WTC11 (cell line): ENCODE results near the gene DPH1. TPM values are rescaled to one million over a fixed set of nuclear protein-coding genes. Genes with fewer than 3 reads are reported as not detected.

Experiments
- ATAC-seq: fragments of 200-7000 bp; cut with Tn5 transposase; 2 replicates; pipeline ENCODE4 v1.10.0; 2021; ENCODE audit warnings: mild to moderate bottlenecking, moderate library complexity
- CTCF ChIA-PET: fragments of 300-600 bp; sonication (Branson Sonifier 250); formaldehyde crosslinking; loops from one replicate; lab custom pipeline; 2021; ENCODE audit warnings: antibody characterized with exemption; lab: Charles Lee
- POLR2A ChIA-PET: fragments of 350-600 bp; sonication (Branson Sonifier 250); formaldehyde crosslinking; loops from one replicate; lab custom pipeline; 2021; ENCODE audit warnings: antibody characterized with exemption; lab: Charles Lee
- DNase-seq: peaks from one replicate; pipeline ENCODE4 v3.0.0; 2021; ENCODE audit warnings: low spot score
- H3K27ac Mint-ChIP-seq: 2 replicates; pipeline ENCODE4 v1.8.0; 2021; ENCODE audit warnings: mixed read lengths
- H3K27me3 Mint-ChIP-seq: 2 replicates; pipeline ENCODE4 v1.8.0; 2021; ENCODE audit warnings: low read depth, mild to moderate bottlenecking, moderate library complexity, mixed read lengths
- H3K36me3 Mint-ChIP-seq: 2 replicates; pipeline ENCODE4 v1.8.0; 2021; ENCODE audit warnings: mixed read lengths
- H3K4me1 Mint-ChIP-seq: 2 replicates; pipeline ENCODE4 v1.8.0; 2022; ENCODE audit warnings: mixed read lengths
- H3K4me3 Mint-ChIP-seq: 2 replicates; pipeline ENCODE4 v1.8.0; 2021; ENCODE audit warnings: mild to moderate bottlenecking, moderate library complexity, mixed read lengths
- H3K9me3 Mint-ChIP-seq: 2 replicates; pipeline ENCODE4 v1.8.0; 2021; ENCODE audit warnings: mixed read lengths
- ATF1 ChIP-seq: sonication (generic); formaldehyde crosslinking; IDR thresholded peaks from 2 replicates; pipeline ENCODE4 v1.8.1; 2023; ENCODE audit warnings: mild to moderate bottlenecking, moderate library complexity, missing genetic modification reagents
- EMX1 ChIP-seq: fragments of 250-450 bp; sonication (Bioruptor Pico); IDR thresholded peaks from 2 replicates; pipeline ENCODE4 v1.8.0; 2021; ENCODE audit warnings: mild to moderate bottlenecking
- ETV6 ChIP-seq: sonication (generic); formaldehyde crosslinking; IDR thresholded peaks from 2 replicates; pipeline ENCODE4 v1.8.1; 2022; ENCODE audit warnings: mild to moderate bottlenecking, missing genetic modification reagents
- FOXP1 ChIP-seq: sonication (generic); formaldehyde crosslinking; IDR thresholded peaks from 2 replicates; pipeline ENCODE4 v1.8.0; 2022; ENCODE audit warnings: missing genetic modification reagents, mild to moderate bottlenecking, moderate library complexity, borderline replicate concordance
- GABPB1 ChIP-seq: sonication (generic); formaldehyde crosslinking; IDR thresholded peaks from 2 replicates; pipeline ENCODE4 v1.8.1; 2023; ENCODE audit warnings: mild to moderate bottlenecking, missing genetic modification reagents
- KAT7 ChIP-seq: sonication (generic); formaldehyde crosslinking; IDR thresholded peaks from 2 replicates; pipeline ENCODE4 v1.8.1; 2023; ENCODE audit warnings: missing genetic modification reagents, mild to moderate bottlenecking, borderline replicate concordance
- MXD4 ChIP-seq: fragments of 250-450 bp; sonication (Bioruptor Pico); IDR thresholded peaks from 2 replicates; pipeline ENCODE4 v1.8.0; 2021; ENCODE audit warnings: mild to moderate bottlenecking, moderate library complexity, borderline replicate concordance
- PRRX2 ChIP-seq: fragments of 250-450 bp; sonication (Bioruptor Pico); IDR thresholded peaks from 2 replicates; pipeline ENCODE4 v1.8.0; 2021; ENCODE audit warnings: mild to moderate bottlenecking
- RELA ChIP-seq: sonication (generic); formaldehyde crosslinking; IDR thresholded peaks from 2 replicates; pipeline ENCODE4 v1.8.1; 2022; ENCODE audit warnings: missing genetic modification reagents, mild to moderate bottlenecking, borderline replicate concordance
- TEAD4 ChIP-seq: sonication (generic); formaldehyde crosslinking; IDR thresholded peaks from 2 replicates; pipeline ENCODE4 v1.8.0; 2022; ENCODE audit warnings: mild to moderate bottlenecking, missing genetic modification reagents
- ZNF121 ChIP-seq: sonication (generic); formaldehyde crosslinking; IDR thresholded peaks from 2 replicates; pipeline ENCODE4 v1.8.0; 2023; ENCODE audit warnings: missing genetic modification reagents
- ZNF232 ChIP-seq: sonication (generic); formaldehyde crosslinking; IDR thresholded peaks from 2 replicates; pipeline ENCODE4 v1.8.0; 2022; ENCODE audit warnings: mild to moderate bottlenecking, missing genetic modification reagents
- ZNF317 ChIP-seq: sonication (generic); formaldehyde crosslinking; IDR thresholded peaks from 2 replicates; pipeline ENCODE4 v1.8.1; 2023; ENCODE audit warnings: low read depth, mild to moderate bottlenecking, moderate library complexity, missing genetic modification reagents, borderline replicate concordance
- ZNF416 ChIP-seq: fragments of 250-450 bp; sonication (Bioruptor Pico); IDR thresholded peaks from 2 replicates; pipeline ENCODE4 v1.9.0; 2021; ENCODE audit warnings: mild to moderate bottlenecking, inconsistent platforms
- ZNF512 ChIP-seq: sonication (generic); formaldehyde crosslinking; IDR thresholded peaks from 2 replicates; pipeline ENCODE4 v1.8.1; 2022; ENCODE audit warnings: missing genetic modification reagents, borderline replicate concordance
- total RNA-seq: library from RNA; stranded (reverse); gene quantifications from 3 replicates; pipeline ENCODE4 v1.2.3, GENCODE V29; 2021
- TF ChIP-seq, protein P1 (sequence below): sonication (generic); formaldehyde crosslinking; IDR thresholded peaks from 2 replicates; pipeline ENCODE4 v1.8.1; 2023; ENCODE audit warnings: mild to moderate bottlenecking, missing genetic modification reagents
- TF ChIP-seq, protein P2 (sequence below): fragments of 250-450 bp; sonication (Bioruptor Pico); conservative IDR thresholded peaks from 2 replicates; pipeline ENCODE4 v1.9.0; 2021; ENCODE audit warnings: mild to moderate bottlenecking
- TF ChIP-seq, protein P3 (sequence below): fragments of 250-450 bp; sonication (Bioruptor Pico); IDR thresholded peaks from 2 replicates; pipeline ENCODE4 v1.9.0; 2021; ENCODE audit warnings: moderate library complexity, mild to moderate bottlenecking, inconsistent platforms, borderline replicate concordance

Gene DPH1
- total RNA-seq, 1 experiment from 2014 or later = 43.2 TPM

DNA sequence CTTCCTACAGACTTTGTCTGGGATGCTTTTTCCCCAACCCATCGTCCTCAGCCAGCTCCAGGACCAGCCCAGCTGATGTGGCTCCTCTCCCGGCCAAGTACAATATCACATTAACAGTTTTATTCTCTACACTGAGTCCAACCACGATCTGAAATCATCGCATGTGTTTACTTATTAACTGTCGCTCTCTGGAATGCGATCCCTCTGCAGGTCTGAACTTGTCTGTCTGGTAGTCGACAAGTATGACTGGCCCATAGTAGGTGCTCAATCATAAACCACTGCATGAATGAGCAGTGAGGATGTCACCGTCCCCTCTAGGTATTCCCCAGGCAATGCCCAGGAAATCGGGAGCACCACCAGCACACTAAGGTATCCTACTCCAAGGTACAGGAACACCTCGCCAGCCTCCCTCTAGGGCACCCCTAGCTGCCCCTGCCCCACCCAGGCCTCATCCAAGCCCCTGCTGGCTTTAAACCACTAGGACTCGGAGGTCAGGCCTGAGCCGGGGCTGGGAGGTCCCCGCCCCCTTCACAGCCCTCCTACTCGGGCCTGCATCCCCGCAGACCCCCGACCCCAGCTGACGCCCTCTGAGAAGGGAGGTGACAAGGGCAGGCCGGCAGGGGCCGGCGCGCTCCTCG lies 32.5 kb upstream of the DPH1 start:
- TF ChIP-seq ZNF317 (CRISPR knock-in tag) (no peak), KAT7 (no peak), ZNF416 (CRISPR knock-in tag) (no peak), TEAD4 (CRISPR knock-in tag) (no peak), ZNF232 (CRISPR knock-in tag) (no peak), ETV6 (no peak), MXD4 (no peak), ZNF121 (CRISPR knock-in tag) (no peak), GABPB1 (CRISPR knock-in tag) (no peak)
- TF ChIP-seq, protein P1, sequence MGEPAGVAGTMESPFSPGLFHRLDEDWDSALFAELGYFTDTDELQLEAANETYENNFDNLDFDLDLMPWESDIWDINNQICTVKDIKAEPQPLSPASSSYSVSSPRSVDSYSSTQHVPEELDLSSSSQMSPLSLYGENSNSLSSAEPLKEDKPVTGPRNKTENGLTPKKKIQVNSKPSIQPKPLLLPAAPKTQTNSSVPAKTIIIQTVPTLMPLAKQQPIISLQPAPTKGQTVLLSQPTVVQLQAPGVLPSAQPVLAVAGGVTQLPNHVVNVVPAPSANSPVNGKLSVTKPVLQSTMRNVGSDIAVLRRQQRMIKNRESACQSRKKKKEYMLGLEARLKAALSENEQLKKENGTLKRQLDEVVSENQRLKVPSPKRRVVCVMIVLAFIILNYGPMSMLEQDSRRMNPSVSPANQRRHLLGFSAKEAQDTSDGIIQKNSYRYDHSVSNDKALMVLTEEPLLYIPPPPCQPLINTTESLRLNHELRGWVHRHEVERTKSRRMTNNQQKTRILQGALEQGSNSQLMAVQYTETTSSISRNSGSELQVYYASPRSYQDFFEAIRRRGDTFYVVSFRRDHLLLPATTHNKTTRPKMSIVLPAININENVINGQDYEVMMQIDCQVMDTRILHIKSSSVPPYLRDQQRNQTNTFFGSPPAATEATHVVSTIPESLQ (CRISPR knock-in tag) = no peak
- TF ChIP-seq, protein P2, sequence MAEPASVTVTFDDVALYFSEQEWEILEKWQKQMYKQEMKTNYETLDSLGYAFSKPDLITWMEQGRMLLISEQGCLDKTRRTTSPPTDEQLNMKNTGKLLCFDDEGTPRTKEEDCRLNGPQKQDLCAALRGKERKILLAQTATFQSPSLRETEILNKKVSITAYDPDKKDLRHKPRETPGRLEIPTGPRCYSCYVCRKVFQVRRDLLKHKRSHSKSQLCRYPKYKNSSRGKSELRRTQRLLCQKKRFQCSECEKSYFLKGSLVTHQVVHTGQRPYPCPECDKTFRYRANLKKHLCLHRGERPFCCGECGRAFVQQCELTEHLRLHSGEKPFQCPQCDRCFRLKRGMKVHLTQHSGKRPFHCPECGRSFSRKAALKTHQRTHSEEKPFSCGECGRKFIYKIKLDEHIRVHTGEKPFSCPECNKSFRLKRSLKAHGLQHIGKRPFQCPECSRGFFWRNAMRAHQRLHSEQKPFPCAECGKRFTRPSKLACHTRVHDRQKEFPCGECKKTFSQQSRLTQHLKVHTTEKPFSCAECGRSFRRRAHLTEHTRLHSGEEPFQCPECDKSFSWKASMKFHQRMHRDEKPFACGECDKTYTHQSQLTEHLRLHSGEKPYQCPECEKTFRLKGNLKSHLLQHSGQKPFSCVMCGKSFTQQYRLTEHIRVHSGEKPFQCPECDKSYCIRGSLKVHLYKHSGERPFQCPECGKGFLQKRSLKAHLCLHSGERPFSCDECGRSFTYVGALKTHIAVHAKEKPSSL (CRISPR knock-in tag) = no peak
- peaks cover 30% of the 10 kb centered on the region for H3K27me3 Mint-ChIP-seq
- DNase-seq (peak; percentile 40), ATAC-seq (peak; percentile 57)
- H3K4me1 Mint-ChIP-seq = peaks cover 31% of the 10 kb centered on the region
- peak overlapping the region; percentile 38 for H3K4me3 Mint-ChIP-seq
- no peak overlapping the region for H3K27ac Mint-ChIP-seq
- CTCF ChIA-PET = interaction anchor here (0.6 to 2.2 kb wide), 6 partner anchors 14 to 85 kb away, joined by 3 to 5 read pairs (median 3); no protein-coding TSS in a partner anchor
- H3K9me3 Mint-ChIP-seq = no peaks in the 10 kb centered on the region
- POLR2A ChIA-PET = no interaction called here
- H3K36me3 Mint-ChIP-seq = no peaks in the 10 kb centered on the region

GRCh38 chr17:1997927-1998742 lies 31.8 kb upstream of the DPH1 start:
- H3K9me3 Mint-ChIP-seq = no peaks in the 10 kb centered on the region
- peak; percentile 26 for ATAC-seq
- ChIA-PET CTCF (interaction anchor here (0.6 to 2.8 kb wide), 10 partner anchors 13 to 434 kb away, joined by 3 to 13 read pairs (median 3); no protein-coding TSS in a partner anchor), POLR2A (interaction anchor here (1.0 kb wide), 1 partner anchor 13 kb away, joined by 3 read pairs; no protein-coding TSS in a partner anchor)
- no peak overlapping the region for H3K27ac Mint-ChIP-seq
- H3K4me1 Mint-ChIP-seq = peaks cover 33% of the 10 kb centered on the region
- DNase-seq = peak; percentile 42
- H3K36me3 Mint-ChIP-seq = no peaks in the 10 kb centered on the region
- peaks cover 30% of the 10 kb centered on the region for H3K27me3 Mint-ChIP-seq
- TF ChIP-seq FOXP1 (CRISPR knock-in tag) (peak; percentile 47; the same call in 1 of the 2 replicates), EMX1 (CRISPR knock-in tag) (no peak), ZNF512 (CRISPR knock-in tag) (no peak), RELA (CRISPR knock-in tag) (no peak), PRRX2 (CRISPR knock-in tag) (no peak), ATF1 (CRISPR knock-in tag) (no peak)
- TF ChIP-seq, protein P3, sequence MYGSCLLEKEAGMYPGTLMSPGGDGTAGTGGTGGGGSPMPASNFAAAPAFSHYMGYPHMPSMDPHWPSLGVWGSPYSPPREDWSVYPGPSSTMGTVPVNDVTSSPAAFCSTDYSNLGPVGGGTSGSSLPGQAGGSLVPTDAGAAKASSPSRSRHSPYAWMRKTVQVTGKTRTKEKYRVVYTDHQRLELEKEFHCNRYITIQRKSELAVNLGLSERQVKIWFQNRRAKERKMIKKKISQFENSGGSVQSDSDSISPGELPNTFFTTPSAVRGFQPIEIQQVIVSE (CRISPR knock-in tag) = no peak
- H3K4me3 Mint-ChIP-seq = 0 out of 2 replicates have a peak overlapping the region, but pooled peaks have one; percentile 38
